HFF-Myc (cell line): ENCODE results near the gene MKS1.

Source experiments
- DNase-seq: peaks from one replicate; pipeline ENCODE4 v3.0.0-alpha.2; 2011; ENCODE audit warnings: low read depth; ENCODE audit errors: extremely low read depth
- H3K4me3 ChIP-seq: replicated peaks from 2 replicates; pipeline ENCODE4 v1.5.1; 2011; ENCODE audit warnings: low read depth, mild to moderate bottlenecking, control low read depth, low read length
- CTCF ChIP-seq: IDR thresholded peaks from 2 replicates; pipeline ENCODE4 v1.5.1; 2012; ENCODE audit warnings: mild to moderate bottlenecking, low read depth, low read length, control low read depth; ENCODE audit errors: missing control alignments

MKS1 gene

GRCh38 chr17:58233543-58233942 lies 14.5 kb upstream of the MKS1 start:
- no peak for DNase-seq
- no peak for TF ChIP-seq CTCF
- no peak overlapping the region for H3K4me3 ChIP-seq

DNA sequence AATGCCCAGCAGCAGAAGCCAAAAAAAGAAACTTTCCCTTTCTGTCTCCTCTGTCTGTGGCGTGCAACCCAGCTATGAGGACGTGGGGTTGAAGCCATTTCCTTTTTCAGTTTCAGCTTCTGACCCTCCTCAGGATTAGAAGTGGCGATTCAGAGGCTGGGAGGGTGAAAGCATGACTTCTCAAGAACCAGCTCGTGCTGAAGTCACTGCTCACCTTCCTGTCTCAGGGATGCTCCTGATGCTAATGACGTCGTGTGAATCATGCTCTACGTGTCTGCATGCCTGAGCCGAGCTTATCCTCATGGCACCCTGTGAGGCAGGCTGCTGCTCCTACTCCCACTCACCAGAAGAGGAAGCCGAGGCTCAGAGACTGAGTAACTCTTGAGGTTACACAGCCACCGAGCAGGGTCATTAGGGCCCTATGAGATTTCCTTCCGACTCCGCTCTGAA lies 13.7 kb upstream of the MKS1 start:
- DNase-seq, result peak; percentile 20
- no peak for TF ChIP-seq CTCF

DNA sequence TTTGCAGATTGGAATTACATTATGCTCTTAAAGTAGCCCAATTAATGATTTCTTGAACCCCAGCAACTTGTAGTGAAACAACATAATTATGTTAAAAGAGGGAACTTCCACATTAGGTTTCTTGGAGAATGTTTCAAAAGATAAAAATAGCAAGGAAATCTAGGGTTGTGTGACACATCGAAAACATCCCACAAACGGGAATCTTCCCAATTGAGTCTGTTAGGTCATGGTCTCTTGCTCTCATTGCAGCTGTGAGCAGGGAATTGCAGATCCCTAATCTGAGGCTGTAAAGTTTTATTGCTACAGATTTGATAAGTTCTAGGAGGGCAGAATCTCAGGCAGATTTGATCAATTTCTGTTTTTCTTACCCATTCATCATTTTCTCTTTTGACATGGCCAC lies 12.6 kb upstream of the MKS1 start:
- TF ChIP-seq CTCF, result no peak
- no peak for DNase-seq
- no peak overlapping the region for H3K4me3 ChIP-seq

More for the DNA sequence above, 13.7 kb upstream of the MKS1 start:
- no peak overlapping the region for H3K4me3 ChIP-seq

GRCh38 chr17:58229881-58230280 lies 10.8 kb upstream of the MKS1 start:
- no peak overlapping the region for H3K4me3 ChIP-seq
- TF ChIP-seq CTCF, result no peak

DNA sequence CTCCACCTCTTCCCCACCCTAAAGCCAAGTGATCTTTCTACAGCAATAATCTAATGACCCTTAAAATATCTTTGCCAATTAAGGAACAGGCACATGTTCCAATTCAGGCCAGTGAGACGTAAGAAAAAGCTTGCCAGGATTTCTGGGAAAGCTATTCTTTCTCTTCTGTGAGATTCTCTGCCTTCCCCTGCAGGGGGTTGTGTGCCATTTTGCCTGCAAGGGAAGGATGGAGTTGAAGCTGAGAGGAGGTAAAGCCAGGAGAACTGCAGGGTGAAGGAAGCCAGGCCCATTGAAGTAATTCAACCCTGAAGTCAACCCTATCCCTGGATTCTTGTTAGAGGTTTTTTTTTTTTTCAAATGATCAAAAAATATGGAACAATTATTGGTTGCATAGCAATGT lies 10.3 kb upstream of the MKS1 start:
- H3K4me3 ChIP-seq, result no peak overlapping the region
- no peak for TF ChIP-seq CTCF
- no peak for DNase-seq

More at GRCh38 chr17:58229881-58230280, 10.8 kb upstream of the MKS1 start:
- DNase-seq, result no peak

- no peak for DNase-seq
- H3K4me3 ChIP-seq, result no peak overlapping the region
- TF ChIP-seq CTCF, result no peak
These were observed 9.6 kb upstream of the MKS1 start for GRCh38 chr17:58228679-58229078.

DNA sequence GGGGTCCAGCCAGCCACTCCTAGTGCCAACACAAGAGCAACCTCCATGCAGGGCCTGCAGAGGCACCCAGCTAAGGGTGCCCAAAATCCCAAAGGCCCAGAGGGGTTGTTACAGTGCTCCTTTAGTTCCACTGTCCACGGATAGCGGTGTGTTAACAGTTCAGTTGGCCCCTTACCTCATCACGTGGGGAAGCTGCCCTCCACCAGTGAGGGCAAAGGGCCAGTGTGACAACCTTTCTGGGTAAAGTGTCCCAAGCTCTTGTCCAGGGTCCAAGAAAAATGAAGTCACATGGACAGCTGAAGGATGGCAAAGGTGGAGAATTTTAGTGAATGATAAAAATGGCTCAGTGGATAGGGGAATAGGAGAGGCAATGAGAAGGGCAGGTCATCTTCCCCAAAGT lies 8.7 kb upstream of the MKS1 start:
- no peak for TF ChIP-seq CTCF
- no peak for DNase-seq
- H3K4me3 ChIP-seq, result no peak overlapping the region
